Adrenal gland (tissue), 12 donors: ENCODE results near the gene SMIM12. TPM values are rescaled to one million over a fixed set of nuclear protein-coding genes. Genes with fewer than 3 reads are reported as not detected.

ENCODE experiments used
- DNase-seq, 7 donors: peaks; one replicate each; pipeline ENCODE4 v3.0.0-alpha.2; 2019 to 2020
- H3K27ac ChIP-seq, 5 donors: fragments of 200-600 bp; sonication (generic) in 4 of 5; 1 replicate in 3 of 5; 2 replicates in 2 of 5; pipeline versions ENCODE4 v1.5.1 to v1.8.0; 2016 to 2020; ENCODE audit warnings: mild to moderate bottlenecking in 1 of 5
- H3K27me3 ChIP-seq: fragments of 200-600 bp; 2 replicates; pipeline ENCODE4 v1.8.0; 2021
- H3K36me3 ChIP-seq, 2 donors: fragments of 200-600 bp; replicated peaks in 1 of 2; 1 replicate in 1 of 2; 2 replicates in 1 of 2; pipeline versions ENCODE4 v1.5.1 to v1.8.0; 2018 to 2022
- H3K4me1 ChIP-seq, 2 donors: fragments of 200-600 bp; replicated peaks in 1 of 2; 1 replicate in 1 of 2; 2 replicates in 1 of 2; pipeline versions ENCODE4 v1.5.1 to v1.8.0; 2018 to 2021
- H3K4me3 ChIP-seq, 4 donors: fragments of 200-600 bp; sonication (generic) in 3 of 4; one replicate each; pipeline ENCODE4 v1.5.1; 2016 to 2018
- H3K9me3 ChIP-seq, 3 donors: fragments of 200-600 bp; sonication (generic) in 1 of 3; replicated peaks in 1 of 3; 1 replicate in 2 of 3; 2 replicates in 1 of 3; pipeline versions ENCODE4 v1.5.1 to v1.8.0; 2016 to 2021
- POLR2A ChIP-seq, 2 donors: fragments of 450-650 bp; IDR thresholded peaks; one replicate each; pipeline ENCODE4 v1.6.1; 2017; ENCODE audit warnings: antibody characterized with exemption in 2 of 2, mild to moderate bottlenecking in 2 of 2, moderate library complexity in 1 of 2
- WGBS, 4 donors: extraction: QIAGEN DNeasy Blood & Tissue Kit in 2 of 4; methylation state at CpG; one replicate each; pipeline versions ENCODE4 v1.1.5 to v1.1.7; 2013 to 2017; 5-methylcytosine and 5-hydroxymethylcytosine counted together
- intact Hi-C, 2 donors: fragments of 100-400 bp; cut with DNase I; formaldehyde crosslinking; loops; one replicate each; pipeline versions ENCODE4 v1.14.1 to v1.15.0; 2022 to 2023
- polyA plus RNA-seq, 3 donors: library from polyadenylated mRNA; stranded (reverse); fragments of 200-250 nt in 2 of 3; fragments of 350-450 nt in 1 of 3; fragmentation: Illumina TruSeq in 1 of 3; extraction: RNeasy Lipid Tissue Mini Kit (QIAGEN cat#74804) in 1 of 3; gene quantifications; one replicate each; pipeline ENCODE4 v1.2.3, GENCODE V29; 2013 to 2014
- total RNA-seq, 9 donors: library from RNA; depleted of rRNA in 4 of 9; stranded (reverse); fragments of >200 nt in 4 of 9; fragments of 120-200 nt in 1 of 9; fragmentation: NEBNext Ultra II Directional in 1 of 9; extraction: Animal tissue kit (Norgen Biotek cat#: 25700) in 1 of 9; gene quantifications; one replicate each; pipeline versions ENCODE4 v1.1.0 to v1.2.4, GENCODE V29; 2013 to 2023
- TF ChIP-seq, protein P1 (sequence below), 6 experiments: fragments of 450-650 bp in 4 of 6; fragments of 200-600 bp in 2 of 6; sonication (generic) in 1 of 6; IDR thresholded peaks; 1 replicate in 5 of 6; 2 replicates in 1 of 6; pipeline versions ENCODE4 v1.5.1 to v1.8.0; 2016 to 2021; ENCODE audit warnings: antibody characterized with exemption in 6 of 6, mild to moderate bottlenecking in 2 of 6, moderate library complexity in 1 of 6
- donor health status: healthy with polysubstance abuse.
- donor health status: Bipolar disorder and iron deficiency.
- donor health status: DM: yes; HTN: yes; CAD: no.
- donor health status: DM: no; HTN: no; CAD: no.
- donor health status: DM: no; HTN: no; CAD: no.
- donor health status: DM: yes; HTN: yes; CAD: no.

SMIM12 gene
- total and polyA plus RNA-seq, 12 donors: 16.2 to 129 (median 50.5) TPM

- no peak overlapping the region for H3K4me3 ChIP-seq
- intact Hi-C loops: loop anchor here in 1 of 2 donors (10.0 kb wide), 1 partner anchor 692 kb away; no protein-coding TSS in a partner anchor
- H3K4me1 ChIP-seq: no peaks in the 10 kb centered on the region
- no peaks in the 10 kb centered on the region for H3K9me3 ChIP-seq
- no peaks in the 10 kb centered on the region for H3K27me3 ChIP-seq
- TF ChIP-seq POLR2A (IDR thresholded peaks at IDR 0.05): no peak
- TF ChIP-seq, protein P1, sequence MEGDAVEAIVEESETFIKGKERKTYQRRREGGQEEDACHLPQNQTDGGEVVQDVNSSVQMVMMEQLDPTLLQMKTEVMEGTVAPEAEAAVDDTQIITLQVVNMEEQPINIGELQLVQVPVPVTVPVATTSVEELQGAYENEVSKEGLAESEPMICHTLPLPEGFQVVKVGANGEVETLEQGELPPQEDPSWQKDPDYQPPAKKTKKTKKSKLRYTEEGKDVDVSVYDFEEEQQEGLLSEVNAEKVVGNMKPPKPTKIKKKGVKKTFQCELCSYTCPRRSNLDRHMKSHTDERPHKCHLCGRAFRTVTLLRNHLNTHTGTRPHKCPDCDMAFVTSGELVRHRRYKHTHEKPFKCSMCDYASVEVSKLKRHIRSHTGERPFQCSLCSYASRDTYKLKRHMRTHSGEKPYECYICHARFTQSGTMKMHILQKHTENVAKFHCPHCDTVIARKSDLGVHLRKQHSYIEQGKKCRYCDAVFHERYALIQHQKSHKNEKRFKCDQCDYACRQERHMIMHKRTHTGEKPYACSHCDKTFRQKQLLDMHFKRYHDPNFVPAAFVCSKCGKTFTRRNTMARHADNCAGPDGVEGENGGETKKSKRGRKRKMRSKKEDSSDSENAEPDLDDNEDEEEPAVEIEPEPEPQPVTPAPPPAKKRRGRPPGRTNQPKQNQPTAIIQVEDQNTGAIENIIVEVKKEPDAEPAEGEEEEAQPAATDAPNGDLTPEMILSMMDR (IDR thresholded peaks at IDR 0.05): no peak
- WGBS, 4 donors: 50 to 71% (median 65%) methylated on average over 4 of the region's 4 CpGs
- H3K36me3 ChIP-seq: no peaks in the 10 kb centered on the region
- H3K27ac ChIP-seq: no peak overlapping the region
- DNase-seq: no peak
Measured at GRCh38 chr1:34906756-34907155, 47.2 kb upstream of the SMIM12 start.

DNA sequence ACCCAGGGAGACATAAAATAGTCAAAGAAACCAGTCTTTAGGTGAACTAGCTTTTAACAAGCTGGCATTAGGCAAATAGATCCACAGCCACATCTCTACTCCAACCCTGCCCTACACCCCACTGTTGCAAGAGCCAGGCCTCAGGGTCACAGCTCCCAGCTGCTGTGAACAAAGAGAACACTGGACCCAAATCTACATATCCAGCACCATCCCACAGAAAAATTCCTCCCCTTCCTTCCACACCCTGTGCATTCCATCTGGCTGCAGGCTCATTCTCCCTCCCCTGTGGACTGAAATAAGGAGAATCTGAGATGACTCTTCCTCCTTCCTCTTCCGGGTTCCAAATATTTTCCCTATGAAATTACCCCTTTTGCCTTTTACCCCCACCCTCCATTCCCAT is 46.7 kb upstream of the SMIM12 start:
- intact Hi-C loops: loop anchor here in 1 of 2 donors (10.0 kb wide), 1 partner anchor 691 kb away; no protein-coding TSS in a partner anchor
- DNase-seq: no peak
- H3K27ac ChIP-seq: no peak overlapping the region
- H3K36me3 ChIP-seq: no peaks in the 10 kb centered on the region
- H3K9me3 ChIP-seq: no peaks in the 10 kb centered on the region
- no peaks in the 10 kb centered on the region for H3K4me1 ChIP-seq
- no peak for TF ChIP-seq POLR2A (IDR thresholded peaks at IDR 0.05)
- TF ChIP-seq, protein P1 (IDR thresholded peaks at IDR 0.05): no peak
- WGBS, 4 donors: 63 to 94% (median 85%) methylated on average over 1 of the region's 1 CpG
- no peaks in the 10 kb centered on the region for H3K27me3 ChIP-seq
- H3K4me3 ChIP-seq: no peak overlapping the region

DNA sequence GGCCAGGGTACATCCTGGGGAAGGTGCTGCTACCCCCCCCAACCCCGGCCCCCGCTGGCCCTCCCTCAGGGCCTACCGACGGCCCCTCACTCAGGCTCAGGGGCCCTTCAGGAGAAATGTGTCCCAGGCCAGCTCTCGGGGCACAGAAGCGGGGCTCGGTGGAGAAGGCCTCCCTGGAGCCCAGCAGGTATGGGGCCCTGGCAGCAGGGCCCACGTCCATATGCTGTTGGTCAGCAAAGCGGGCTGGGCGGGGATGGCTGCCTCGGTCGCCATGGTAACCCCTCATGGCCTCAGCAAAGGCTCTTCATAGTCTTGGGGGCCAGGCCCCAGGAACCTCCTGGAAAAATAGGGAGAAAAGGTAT is 45.5 kb upstream of the SMIM12 start:
- Histone ChIP-seq H3K9me3 (no peaks in the 10 kb centered on the region), H3K27me3 (no peaks in the 10 kb centered on the region), H3K4me1 (no peaks in the 10 kb centered on the region), H3K36me3 (no peaks in the 10 kb centered on the region), H3K27ac (no peak overlapping the region), H3K4me3 (no peak overlapping the region)
- 85 to 95% (median 93%) methylated on average over 8 to 12 of the region's 12 CpGs for WGBS, 4 donors
- intact Hi-C loops: loop anchor here in 1 of 2 donors (10.0 kb wide), 1 partner anchor 690 kb away; no protein-coding TSS in a partner anchor
- no peak for DNase-seq
- no peak for TF ChIP-seq POLR2A (IDR thresholded peaks at IDR 0.05)
- TF ChIP-seq, protein P1 (IDR thresholded peaks at IDR 0.05): no peak

DNA sequence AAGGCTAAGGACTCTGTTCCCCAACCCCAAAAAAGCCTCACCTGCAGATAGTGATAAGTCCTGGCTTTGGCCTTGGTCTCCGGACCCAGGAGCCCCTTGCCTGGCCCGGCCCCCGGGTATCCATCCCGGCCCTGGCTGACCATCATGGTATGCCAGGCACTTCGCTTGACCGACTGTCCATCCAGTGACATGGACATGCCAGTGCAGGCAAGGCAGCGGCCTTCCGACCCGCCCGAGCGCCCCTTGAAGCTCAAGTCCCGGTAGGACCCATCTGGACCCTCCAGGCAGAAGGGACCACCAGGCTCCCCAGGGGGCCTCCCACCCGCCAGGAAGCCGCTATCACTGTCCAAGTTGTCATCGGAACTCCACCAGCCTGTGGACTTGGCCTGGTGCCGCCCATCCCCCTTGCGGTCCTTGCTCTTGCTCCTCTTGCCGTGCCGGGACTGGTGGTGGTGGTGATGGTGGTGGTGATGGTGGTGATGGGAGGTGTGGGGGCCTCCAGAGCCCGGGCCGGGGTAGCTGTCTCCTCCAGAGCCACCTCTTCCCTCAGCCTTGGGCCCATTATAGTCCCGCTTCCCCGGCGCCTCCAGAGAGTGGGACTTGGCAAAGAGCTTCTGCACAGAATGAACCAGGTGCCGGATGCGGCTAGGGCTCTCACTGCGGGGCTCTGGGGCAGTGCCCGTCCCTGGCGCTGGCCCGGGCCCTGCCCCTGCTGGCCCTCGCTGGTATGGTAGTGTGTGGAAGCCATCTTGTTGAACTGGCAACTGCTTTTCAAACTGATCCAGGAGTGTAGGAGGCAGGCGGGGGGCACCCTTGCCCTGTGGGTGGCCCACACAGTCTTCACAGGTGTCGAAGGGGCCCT is 44.9 kb upstream of the SMIM12 start:
- intact Hi-C loops: loop anchor here in 1 of 2 donors (10.0 kb wide), 1 partner anchor 690 kb away; no protein-coding TSS in a partner anchor
- no peak for DNase-seq

More for the DNA sequence above, 44.9 kb upstream of the SMIM12 start:
- TF ChIP-seq POLR2A (IDR thresholded peaks at IDR 0.05): no peak
- TF ChIP-seq, protein P1 (IDR thresholded peaks at IDR 0.05): no peak
- Histone ChIP-seq H3K4me3 (no peak overlapping the region), H3K27me3 (no peaks in the 10 kb centered on the region), H3K36me3 (no peaks in the 10 kb centered on the region), H3K27ac (no peak overlapping the region), H3K9me3 (no peaks in the 10 kb centered on the region), H3K4me1 (no peaks in the 10 kb centered on the region)
- 86 to 95% (median 94%) methylated on average over 9 to 33 of the region's 33 CpGs for WGBS, 4 donors
